Superior temporal gyrus (tissue), 1 donor: Measurements from ENCODE around the gene C4orf50.
"Not testable (repeated sequence)": the region's sequence is repeated elsewhere in the genome, so short reads cannot be mapped to it uniquely, and the experiment has no call there.

ENCODE experiments used
- DNase-seq: peaks from one replicate; pipeline ENCODE4 v3.0.0-alpha.2; 2016; ENCODE audit errors: extremely low spot score

C4orf50 gene

GRCh38 chr4:6017030-6017429 lies 1.2 kb downstream of the C4orf50 start:
- no peak for DNase-seq

DNA sequence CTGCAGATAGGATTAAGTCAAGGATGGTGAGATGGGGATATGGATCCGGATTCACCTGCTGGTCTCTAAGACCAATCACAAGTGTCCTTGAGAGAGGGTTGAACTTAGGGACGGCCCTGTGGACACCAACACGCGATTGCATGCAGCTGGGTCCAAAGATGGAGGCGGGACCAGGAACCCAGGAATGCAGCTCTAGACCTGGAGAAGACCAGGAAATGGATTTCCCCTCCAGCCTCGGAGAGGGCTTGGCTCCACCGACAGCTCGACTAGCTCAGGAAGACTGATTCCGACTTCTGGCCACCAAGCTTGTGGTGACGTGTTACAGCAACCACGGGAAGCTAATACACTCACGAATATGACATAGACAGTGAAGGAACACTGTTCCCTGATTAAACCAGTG lies 4.7 kb downstream of the C4orf50 start:
- DNase-seq, result no peak

DNA sequence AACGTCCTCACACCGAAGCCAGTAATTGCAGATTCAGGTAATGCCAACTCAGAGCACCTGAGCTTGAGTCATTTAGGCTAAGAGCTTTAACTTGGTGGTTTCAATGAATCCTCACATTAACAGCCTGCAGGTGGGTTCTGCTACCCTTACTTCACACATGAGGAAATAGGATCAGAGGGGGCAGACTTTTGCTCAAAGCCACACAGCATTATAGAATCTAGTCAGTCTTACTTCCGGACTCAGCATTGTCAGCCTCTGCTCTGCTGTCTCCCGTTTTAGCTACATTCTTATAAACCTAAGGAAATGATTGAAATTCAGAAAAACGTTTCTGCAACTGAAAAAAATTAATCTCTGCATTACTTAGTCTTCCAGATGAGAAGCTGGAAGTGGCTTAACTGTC lies 6.0 kb downstream of the C4orf50 start:
- DNase-seq, result no peak

- DNase-seq, result peak; percentile 57
These were observed 6.5 kb downstream of the C4orf50 start for GRCh38 chr4:6011686-6012085.

DNA sequence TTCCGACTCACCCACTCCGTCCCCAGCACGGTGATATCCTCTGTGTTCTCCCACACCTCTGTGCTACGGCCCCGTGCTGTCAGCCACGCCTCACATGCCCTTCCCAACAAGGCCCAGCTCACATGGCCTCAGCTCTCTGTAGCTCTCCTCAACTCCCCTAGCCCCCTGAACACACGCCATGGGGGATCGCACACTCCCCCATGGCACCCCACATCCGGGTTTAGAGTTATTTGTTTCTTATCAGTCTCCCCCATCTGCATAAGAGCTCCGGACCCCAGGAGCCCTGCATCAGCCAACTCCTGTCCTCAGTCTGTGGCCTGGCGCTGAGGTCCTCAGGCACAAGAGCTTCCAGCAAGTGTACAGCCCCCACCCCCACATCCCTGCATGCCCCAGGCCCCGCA lies 7.0 kb downstream of the C4orf50 start:
- no peak for DNase-seq

DNA sequence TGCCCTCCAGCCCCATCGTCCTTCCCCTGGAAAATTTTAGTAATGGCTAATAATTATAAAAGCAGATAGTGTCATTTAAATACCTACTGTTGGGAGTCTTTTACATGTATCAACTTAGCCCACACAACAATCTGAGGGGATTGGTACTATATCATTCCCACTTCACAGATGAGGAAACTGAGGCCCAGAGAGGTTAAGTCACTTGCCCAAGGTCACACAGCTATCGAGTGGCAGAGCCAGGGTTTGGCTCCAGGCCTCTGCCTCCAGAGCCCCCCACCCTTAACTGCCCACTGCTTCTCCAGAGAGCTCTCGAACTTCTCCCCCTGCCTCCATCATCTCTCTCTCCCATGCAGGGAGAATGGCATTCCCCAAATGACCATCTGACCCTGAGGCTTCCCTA lies 7.4 kb downstream of the C4orf50 start:
- DNase-seq, result no peak

DNA sequence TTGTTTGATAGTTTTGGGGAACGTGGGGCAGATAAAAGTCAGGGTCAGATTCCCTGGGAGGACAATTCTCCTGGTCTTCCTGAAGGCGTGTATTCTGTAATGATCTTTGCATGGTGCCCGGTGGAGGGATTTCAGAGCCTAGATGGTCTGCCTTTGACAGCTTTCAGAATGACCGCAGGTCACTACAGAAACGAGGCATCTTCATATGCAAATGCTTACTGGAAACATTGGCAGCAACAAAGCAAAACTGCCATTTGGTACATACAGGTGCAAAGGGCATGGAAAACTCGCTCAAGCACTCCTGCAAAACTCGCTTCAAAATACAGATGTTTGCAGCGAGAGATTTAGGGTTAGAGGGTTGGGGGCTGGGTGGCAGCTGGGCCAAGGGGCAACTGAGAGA lies 8.8 kb downstream of the C4orf50 start:
- no peak for DNase-seq

DNA sequence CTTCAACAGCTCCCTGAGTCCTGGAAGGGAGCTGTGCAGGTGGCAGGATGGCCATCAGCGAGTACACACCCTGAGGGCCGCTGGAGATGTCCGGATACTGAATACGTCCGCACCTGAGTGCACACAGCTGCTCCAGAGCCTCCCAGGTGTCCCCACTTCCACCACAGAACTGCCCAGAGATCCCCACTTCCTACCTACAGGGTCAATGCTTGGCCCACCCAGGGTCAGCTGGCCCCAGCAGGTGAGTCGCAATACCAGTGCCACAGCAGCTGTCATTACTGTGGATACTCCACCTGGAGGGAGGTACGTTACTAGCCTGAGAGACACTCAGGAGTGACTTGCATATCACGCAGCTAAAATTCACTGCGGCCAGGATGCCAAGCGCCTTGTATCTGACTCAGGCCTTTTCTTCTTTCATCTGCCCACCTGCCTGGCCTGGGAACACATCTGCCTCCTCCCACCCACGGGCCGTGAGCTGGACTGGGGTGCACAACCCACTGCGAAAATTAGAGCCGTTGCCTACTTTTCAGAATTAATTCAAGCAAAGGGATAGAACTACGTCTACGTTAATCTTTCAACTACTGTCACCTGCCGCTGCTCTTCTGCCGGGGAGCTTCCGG lies 9.4 kb downstream of the C4orf50 start:
- DNase-seq, result no peak

DNA sequence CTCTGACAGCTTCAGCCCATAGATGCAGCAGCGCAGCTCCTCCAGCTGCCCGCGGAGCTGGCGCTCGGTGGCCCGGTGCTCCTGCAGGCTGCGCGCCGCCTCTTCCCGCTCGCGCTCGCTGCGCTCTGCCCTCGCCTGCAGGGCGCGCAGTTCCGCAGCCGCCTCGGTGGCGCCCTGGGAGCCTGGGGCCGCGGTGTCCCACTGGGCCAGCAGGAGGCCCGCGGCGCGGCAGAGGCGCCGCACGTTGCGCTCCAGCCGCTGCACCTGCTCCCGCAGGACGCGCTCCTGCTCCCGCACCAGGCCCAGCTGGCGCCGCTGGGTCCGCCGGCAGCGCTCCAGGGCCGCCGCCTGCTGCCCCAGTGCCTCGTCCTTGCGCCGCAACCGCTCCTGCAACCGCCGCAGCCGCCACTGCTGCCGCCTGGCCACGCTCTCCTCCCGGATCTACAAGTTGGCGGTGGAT lies 10.1 kb downstream of the C4orf50 start:
- DNase-seq, result no peak

DNA sequence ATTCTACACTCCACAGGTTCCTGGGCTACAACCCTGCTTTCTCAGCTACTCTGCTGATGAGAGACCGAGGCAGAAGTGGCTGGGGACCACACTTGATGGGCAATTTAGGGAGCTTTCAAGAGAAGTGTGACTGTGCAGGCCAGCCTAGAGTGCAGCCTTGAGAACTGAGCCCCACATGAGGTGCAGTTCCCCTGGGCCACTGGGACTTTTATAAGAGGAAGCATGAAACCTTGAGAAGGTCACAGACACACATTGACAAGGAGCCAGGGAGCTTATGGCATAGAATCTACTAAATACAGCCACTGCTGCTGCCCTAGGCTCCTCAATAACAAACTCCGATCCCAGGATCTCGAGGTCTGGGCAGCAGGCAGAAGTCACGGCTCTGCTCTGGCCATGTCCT lies 13.1 kb downstream of the C4orf50 start:
- DNase-seq, result no peak

DNA sequence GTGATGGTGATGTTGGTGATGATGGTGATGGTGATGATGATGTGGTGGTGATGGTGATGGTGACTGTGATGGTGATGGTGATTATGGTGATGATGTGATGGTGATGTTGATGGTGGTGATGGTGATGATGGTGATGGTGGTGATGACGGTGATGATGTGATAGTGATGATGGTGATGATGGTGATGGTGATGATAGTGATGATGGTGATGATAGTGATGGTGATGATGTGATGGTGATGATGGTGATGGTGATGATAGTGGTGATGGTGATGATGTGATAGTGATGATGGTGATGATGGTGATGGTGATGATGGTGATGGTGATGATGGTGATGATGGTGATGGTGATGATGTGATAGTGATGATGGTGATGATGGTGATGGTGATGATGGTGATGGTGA lies 14.7 kb downstream of the C4orf50 start:
- DNase-seq, result not testable (repeated sequence)

- no peak for DNase-seq
These were observed 15.3 kb downstream of the C4orf50 start for GRCh38 chr4:6002926-6003325.

- DNase-seq, result no peak
These were observed 15.8 kb downstream of the C4orf50 start for GRCh38 chr4:6002492-6002833.

DNA sequence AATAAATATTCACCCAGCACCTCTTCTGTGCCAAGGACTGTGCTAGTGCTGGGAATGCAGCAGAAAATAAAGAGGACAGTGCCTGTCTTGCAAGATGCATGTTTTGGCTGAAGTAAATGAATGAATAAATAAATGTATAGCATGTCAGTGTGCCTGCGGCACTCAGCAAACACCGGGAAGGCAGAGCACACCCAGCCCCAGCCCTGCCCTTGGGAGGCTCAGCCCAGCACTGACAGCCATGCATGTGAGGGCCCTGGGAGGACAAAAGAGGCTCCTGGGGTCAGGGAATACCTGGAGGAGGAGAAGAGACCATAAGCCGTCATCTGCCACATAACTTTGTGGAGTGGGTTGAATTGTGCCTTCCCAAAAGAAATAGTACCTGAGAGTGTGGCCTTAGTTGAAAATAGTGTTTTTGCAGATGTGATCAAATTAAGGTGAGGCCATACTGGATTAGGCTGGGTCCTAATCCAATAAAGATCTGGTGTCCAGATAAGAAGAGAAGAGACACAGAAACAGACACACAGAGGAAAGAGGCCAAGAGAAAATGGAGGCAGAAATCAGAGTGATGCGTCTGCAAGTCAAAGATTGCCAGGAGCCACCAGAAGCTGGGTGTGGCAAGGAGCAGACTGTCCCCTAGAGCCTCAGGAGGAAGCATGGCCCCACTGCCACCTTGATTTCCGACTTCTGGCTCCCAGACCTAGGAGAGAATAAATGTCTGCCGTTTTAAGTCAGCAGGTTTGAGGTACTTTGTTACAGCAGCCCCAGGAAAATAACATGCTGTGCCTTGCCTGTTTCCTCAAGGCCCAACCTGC lies 16.3 kb downstream of the C4orf50 start:
- DNase-seq, result no peak

GRCh38 chr4:5999830-6000365 lies 18.3 kb downstream of the C4orf50 start:
- no peak for DNase-seq

DNA sequence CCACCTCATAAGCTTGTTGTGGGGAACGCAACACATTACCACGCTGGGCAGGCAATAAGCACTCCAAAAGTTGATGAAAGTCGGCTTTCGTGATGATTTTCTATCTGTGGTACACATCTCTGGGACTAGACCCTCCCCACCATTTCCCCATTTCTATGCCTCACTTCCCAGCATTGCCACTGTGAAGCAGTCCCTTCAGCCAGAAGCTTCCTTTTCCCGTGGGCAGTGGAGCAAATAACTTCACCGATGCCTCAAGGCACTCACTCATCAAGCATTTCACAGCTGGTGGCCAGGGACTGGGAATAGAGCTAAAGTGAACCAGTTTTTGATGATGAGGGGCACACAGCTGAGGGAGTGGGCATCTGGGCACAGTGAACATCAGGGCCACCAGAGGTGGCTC lies 18.9 kb downstream of the C4orf50 start:
- no peak for DNase-seq

- DNase-seq, result peak; percentile 84
These were observed 19.8 kb downstream of the C4orf50 start for GRCh38 chr4:5998333-5998936.

DNA sequence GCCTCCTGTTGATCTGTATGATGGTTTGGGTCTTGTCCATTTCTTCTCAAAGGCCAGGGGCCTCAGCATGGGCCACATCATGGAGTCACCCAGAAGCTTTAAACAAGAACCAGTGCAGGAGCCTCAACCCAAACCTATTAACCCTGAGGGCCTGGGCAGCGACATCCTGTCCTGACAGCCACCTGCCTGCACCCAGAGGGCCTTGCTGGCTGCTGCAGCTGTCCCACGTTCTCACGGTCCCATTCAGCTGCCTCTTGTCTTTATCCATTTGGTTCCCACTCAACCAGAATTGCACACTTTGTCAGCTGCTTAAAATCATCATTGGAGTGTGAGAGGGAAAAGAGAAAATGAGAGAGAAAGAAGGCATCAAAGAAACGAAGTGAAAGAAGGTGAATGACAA lies 21.6 kb downstream of the C4orf50 start:
- no peak for DNase-seq

GRCh38 chr4:5995901-5996623 lies 22.2 kb downstream of the C4orf50 start:
- no peak for DNase-seq

- no peak for DNase-seq
These were observed 24.1 kb downstream of the C4orf50 start for GRCh38 chr4:5993876-5994811.

GRCh38 chr4:5993346-5993745 lies 24.9 kb downstream of the C4orf50 start:
- DNase-seq, result not testable (repeated sequence)
